Parathyroid adenoma (tissue), 2 donors: Measurements from ENCODE around the gene CPM.

Source experiments
- H2AFZ ChIP-seq: fragments of 300-600 bp; sonication (generic); one replicate; pipeline ENCODE4 v1.7.0; 2017; ENCODE audit warnings: antibody characterized with exemption, mild to moderate bottlenecking
- H3K27ac ChIP-seq: fragments of 300-600 bp; sonication (generic); one replicate; pipeline ENCODE4 v1.7.0; 2017
- H3K27me3 ChIP-seq: fragments of 300-600 bp; sonication (generic); one replicate; pipeline ENCODE4 v1.7.0; 2017; ENCODE audit warnings: low read length; ENCODE audit not compliant: control insufficient read depth, insufficient read depth
- H3K36me3 ChIP-seq: fragments of 300-600 bp; sonication (generic); one replicate; pipeline ENCODE4 v1.7.0; 2017; ENCODE audit warnings: low read length; ENCODE audit not compliant: control insufficient read depth, insufficient read depth
- H3K4me1 ChIP-seq: fragments of 300-600 bp; sonication (generic); one replicate; pipeline ENCODE4 v1.7.0; 2017; ENCODE audit warnings: control low read depth
- H3K4me2 ChIP-seq: fragments of 300-600 bp; sonication (generic); one replicate; pipeline ENCODE4 v1.7.0; 2017; ENCODE audit warnings: low read length
- H3K4me3 ChIP-seq: fragments of 300-600 bp; sonication (generic); one replicate; pipeline ENCODE4 v1.7.0; 2017; ENCODE audit warnings: low read depth, low read length
- H3K79me2 ChIP-seq: fragments of 300-600 bp; sonication (generic); one replicate; pipeline ENCODE4 v1.7.0; 2017; ENCODE audit warnings: control low read depth
- H3K9ac ChIP-seq: fragments of 300-600 bp; sonication (generic); one replicate; pipeline ENCODE4 v1.7.0; 2017; ENCODE audit warnings: mild to moderate bottlenecking
- H3K9me3 ChIP-seq: fragments of 300-600 bp; sonication (generic); one replicate; pipeline ENCODE4 v1.7.0; 2017; ENCODE audit warnings: low read length; ENCODE audit not compliant: control insufficient read depth
- CTCF ChIP-seq: fragments of 300-600 bp; sonication (generic); IDR thresholded peaks from one replicate; pipeline ENCODE4 v1.7.0; 2017; ENCODE audit warnings: antibody characterized with exemption, mild to moderate bottlenecking
- donor health status: primary hyperparathyroidism.

CPM gene

GRCh38 chr12:68854554-68854953 is 78.4 kb downstream of the CPM start:
- peaks cover 7% of the 10 kb centered on the region for H3K27me3 ChIP-seq
- no peaks in the 10 kb centered on the region for H3K36me3 ChIP-seq
- H3K79me2 ChIP-seq, result no peaks in the 10 kb centered on the region
- H3K9ac ChIP-seq, result no peak overlapping the region
- no peak overlapping the region for H3K4me3 ChIP-seq
- no peaks in the 10 kb centered on the region for H3K9me3 ChIP-seq
- TF ChIP-seq CTCF, result no peak
- H3K27ac ChIP-seq, result no peak overlapping the region
- no peak overlapping the region for H3K4me2 ChIP-seq
- no peaks in the 10 kb centered on the region for H3K4me1 ChIP-seq
- H2AFZ ChIP-seq, result no peak overlapping the region

DNA sequence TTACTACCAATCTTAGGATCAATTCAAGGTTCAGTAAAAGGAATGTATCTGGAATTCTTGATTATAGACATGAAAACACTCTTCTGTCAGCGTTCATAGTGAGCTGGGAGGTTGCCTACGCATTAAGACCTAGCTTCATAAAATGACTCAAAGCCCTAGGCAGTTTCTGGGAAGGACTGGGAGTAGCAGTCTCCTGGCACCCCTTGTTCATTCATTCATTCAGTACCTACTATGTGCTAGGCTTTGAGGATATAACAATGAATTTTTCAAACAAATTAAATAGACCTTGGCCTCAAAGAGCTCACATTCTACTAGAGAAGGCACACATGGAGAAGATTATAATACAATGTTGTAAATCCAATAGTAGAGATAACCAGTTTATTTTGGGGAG is 78.9 kb downstream of the CPM start:
- no peak for TF ChIP-seq CTCF
- H3K4me1 ChIP-seq, result no peaks in the 10 kb centered on the region

DNA sequence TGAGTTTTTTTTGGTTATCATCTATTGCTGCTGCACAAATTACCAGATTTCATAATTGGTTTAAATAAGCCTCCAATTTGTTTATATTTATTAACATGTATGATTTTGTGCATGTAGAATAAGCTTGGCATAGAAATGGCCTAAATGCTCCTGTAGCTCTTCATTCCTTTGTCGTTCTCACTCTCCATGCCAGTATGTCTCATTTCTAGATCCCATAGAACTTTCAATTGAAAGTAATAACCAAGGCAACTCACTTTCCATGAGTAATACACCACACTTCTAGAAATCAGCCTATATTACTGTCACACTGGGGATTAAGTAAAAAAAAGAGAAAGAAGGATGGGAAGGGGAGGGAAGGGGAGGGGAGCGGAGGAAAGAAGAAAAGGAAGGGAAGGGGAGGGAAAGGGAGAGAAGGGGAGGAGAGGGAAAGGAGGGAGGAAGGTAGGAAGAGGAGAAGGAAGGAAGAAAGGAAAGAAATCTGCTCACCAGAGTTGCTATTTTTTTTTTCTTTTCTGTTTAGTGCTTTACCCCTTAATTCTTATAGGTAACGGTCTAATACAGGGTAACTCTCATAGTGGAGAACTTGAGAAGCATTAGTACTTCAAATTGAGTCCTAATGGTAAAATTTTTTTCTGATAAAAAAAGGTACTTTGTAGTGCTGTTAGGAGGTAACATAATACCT is 79.4 kb downstream of the CPM start:
- Histone ChIP-seq H3K27ac (no peak overlapping the region), H3K79me2 (no peaks in the 10 kb centered on the region), H3K4me2 (no peak overlapping the region), H3K27me3 (peaks cover 7% of the 10 kb centered on the region), H3K9ac (no peak overlapping the region), H3K9me3 (no peaks in the 10 kb centered on the region), H2AFZ (no peak overlapping the region), H3K4me1 (no peaks in the 10 kb centered on the region), H3K4me3 (no peak overlapping the region), H3K36me3 (no peaks in the 10 kb centered on the region)
- TF ChIP-seq CTCF, result no peak

More for the DNA sequence above, 78.9 kb downstream of the CPM start:
- H3K36me3 ChIP-seq, result no peaks in the 10 kb centered on the region
- H3K9me3 ChIP-seq, result no peaks in the 10 kb centered on the region
- H3K9ac ChIP-seq, result no peak overlapping the region
- no peak overlapping the region for H2AFZ ChIP-seq
- H3K4me3 ChIP-seq, result no peak overlapping the region
- no peak overlapping the region for H3K27ac ChIP-seq
- H3K27me3 ChIP-seq, result peaks cover 7% of the 10 kb centered on the region
- no peak overlapping the region for H3K4me2 ChIP-seq
- H3K79me2 ChIP-seq, result no peaks in the 10 kb centered on the region

DNA sequence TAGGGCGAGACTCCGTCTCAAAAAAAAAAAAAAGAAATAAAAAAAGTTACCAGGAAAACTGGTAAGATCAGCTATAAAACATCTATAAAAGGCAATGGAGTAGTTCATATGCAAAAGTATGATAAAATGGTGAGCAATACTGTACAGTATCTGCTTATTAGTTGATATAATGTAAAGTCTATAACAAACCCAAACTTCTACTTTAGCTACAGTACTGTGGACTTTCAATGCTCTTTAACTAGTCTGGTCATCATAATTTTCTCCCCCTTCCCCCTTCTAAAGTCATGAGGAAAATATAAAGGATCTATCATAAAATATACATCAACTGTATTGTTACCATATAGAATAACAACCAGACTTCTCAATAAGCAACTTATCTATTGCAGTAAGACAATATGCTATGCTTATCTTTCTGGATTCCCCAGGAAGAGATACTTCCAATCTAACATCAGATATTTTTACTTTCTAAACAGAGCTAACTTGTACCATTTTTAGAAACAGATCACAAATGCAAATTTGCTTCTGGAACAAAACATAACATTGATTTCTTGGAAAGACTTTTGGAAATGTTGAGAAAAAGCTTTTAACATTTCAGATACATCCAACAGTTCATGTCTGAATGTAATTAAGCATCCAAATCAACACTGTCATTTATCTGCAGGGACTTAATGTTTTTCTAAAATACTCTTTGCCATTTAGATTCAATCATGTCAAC is 81.2 kb downstream of the CPM start:
- H3K36me3 ChIP-seq, result no peaks in the 10 kb centered on the region
- H3K4me1 ChIP-seq, result no peaks in the 10 kb centered on the region
- no peak for TF ChIP-seq CTCF
- no peak overlapping the region for H3K9ac ChIP-seq
- H3K4me2 ChIP-seq, result no peak overlapping the region
- peaks cover 7% of the 10 kb centered on the region for H3K27me3 ChIP-seq
- H2AFZ ChIP-seq, result no peak overlapping the region
- H3K27ac ChIP-seq, result no peak overlapping the region
- no peak overlapping the region for H3K4me3 ChIP-seq
- H3K9me3 ChIP-seq, result no peaks in the 10 kb centered on the region
- H3K79me2 ChIP-seq, result no peaks in the 10 kb centered on the region

- no peaks in the 10 kb centered on the region for H3K79me2 ChIP-seq
- H3K4me1 ChIP-seq, result no peaks in the 10 kb centered on the region
- no peaks in the 10 kb centered on the region for H3K9me3 ChIP-seq
- H3K27me3 ChIP-seq, result peaks cover 7% of the 10 kb centered on the region
- H3K27ac ChIP-seq, result no peak overlapping the region
- no peaks in the 10 kb centered on the region for H3K36me3 ChIP-seq
- no peak overlapping the region for H3K9ac ChIP-seq
- H2AFZ ChIP-seq, result no peak overlapping the region
- TF ChIP-seq CTCF, result no peak
- H3K4me2 ChIP-seq, result no peak overlapping the region
- no peak overlapping the region for H3K4me3 ChIP-seq
These were observed 82.6 kb downstream of the CPM start for GRCh38 chr12:68850390-68850789.
